Gastrocnemius medialis (tissue), 4 donors: ENCODE data around the gene GCHFR. TPM values are rescaled to one million over a fixed set of nuclear protein-coding genes. Genes with fewer than 3 reads are reported as not detected.
A peak's percentile ranks its signal among the peaks of the same experiment; 100 is the strongest.

Experiments used
- ATAC-seq, 2 donors: fragments of 150-250 bp; one replicate each; pipeline ENCODE4 v1.9.1; 2016
- DNase-seq, 2 donors: peaks; one replicate each; pipeline ENCODE4 v3.0.0-alpha.2; 2019
- H3K27ac ChIP-seq, 4 donors: fragments of 200-600 bp; sonication (generic); 1 replicate in 1 of 4; 2 replicates in 3 of 4; pipeline ENCODE4 v1.5.1; 2016 to 2018; ENCODE audit warnings: mild to moderate bottlenecking in 2 of 4, moderate library complexity in 1 of 4
- H3K27me3 ChIP-seq, 3 donors: fragments of 200-600 bp; sonication (generic) in 2 of 3; 1 replicate in 1 of 3; 2 replicates in 2 of 3; pipeline versions ENCODE4 v1.5.1 to v1.6.0; 2016 to 2019; ENCODE audit warnings: mild to moderate bottlenecking in 1 of 3, moderate library complexity in 1 of 3
- H3K36me3 ChIP-seq, 2 donors: fragments of 200-600 bp; sonication (generic) in 1 of 2; one replicate each; pipeline ENCODE4 v1.5.1; 2017 to 2018
- H3K4me1 ChIP-seq, 2 donors: fragments of 200-600 bp; sonication (generic) in 1 of 2; one replicate each; pipeline ENCODE4 v1.5.1; 2016 to 2017; ENCODE audit warnings: mild to moderate bottlenecking in 2 of 2
- H3K4me3 ChIP-seq, 4 donors: fragments of 200-600 bp; sonication (generic) in 3 of 4; 1 replicate in 1 of 4; 2 replicates in 3 of 4; pipeline ENCODE4 v1.5.1; 2016 to 2019; ENCODE audit warnings: mild to moderate bottlenecking in 2 of 4
- H3K9me3 ChIP-seq, 3 donors: fragments of 200-600 bp; sonication (generic) in 2 of 3; 1 replicate in 1 of 3; 2 replicates in 2 of 3; pipeline ENCODE4 v1.5.1; 2016 to 2019
- CTCF ChIP-seq, 5 experiments: fragments of 450-650 bp in 3 of 5; fragments of 200-600 bp in 2 of 5; sonication (generic) in 2 of 5; IDR thresholded peaks in 4 of 5; conservative IDR thresholded peaks in 1 of 5; 1 replicate in 4 of 5; 2 replicates in 1 of 5; pipeline ENCODE4 v1.5.1; 2016 to 2019; ENCODE audit warnings: antibody characterized with exemption in 5 of 5, mild to moderate bottlenecking in 3 of 5, moderate library complexity in 3 of 5
- POLR2A ChIP-seq, 2 donors: fragments of 450-650 bp; IDR thresholded peaks; one replicate each; pipeline ENCODE4 v1.6.1; 2017; ENCODE audit warnings: antibody characterized with exemption in 2 of 2, mild to moderate bottlenecking in 2 of 2, moderate library complexity in 2 of 2
- in situ Hi-C, 4 donors: fragments of 200-750 bp; cut with MboI; loops; one replicate each; pipeline versions ENCODE4 v1.15.0 to v1.8.0; 2017; ENCODE audit warnings: low sequenced_read_pairs in 4 of 4
- intact Hi-C: fragments of 100-400 bp; cut with DNase I; formaldehyde crosslinking; loops from one replicate; pipeline ENCODE4 v1.15.1; 2023; ENCODE audit warnings: low total_unique reads
- total RNA-seq, 4 donors: library from RNA; depleted of rRNA; stranded (reverse); fragments of >200 nt; gene quantifications; one replicate each; pipeline versions ENCODE4 v1.1.0 to v1.2.3, GENCODE V29; 2016

Gene GCHFR
- total RNA-seq, 4 donors from 2014 or later: 0.49 to 16.9 (median 14.4) TPM

GRCh38 chr15:40762919-40763800 is 708 bp upstream of the GCHFR start:
- Histone ChIP-seq H3K4me1 (peaks cover 21 to 28% of the 10 kb centered on the region in 2 donors), H3K9me3 (no peaks in the 10 kb centered on the region), H3K4me3 (peak overlapping the region; percentile 57 to 66 (median 62)), H3K36me3 (peaks cover 0 to 4% of the 10 kb centered on the region in 2 donors), H3K27me3 (no peaks in the 10 kb centered on the region), H3K27ac (peak overlapping the region; percentile 65 to 82 (median 74))
- DNase-seq (peak in 1 of 2 donors; percentile 40), ATAC-seq (peak; percentile 14 to 26)
- intact Hi-C loops: loop anchor here (5.0 to 10.0 kb wide), 2 partner anchors 44 to 352 kb away; partner anchors contain the start of genes DNAJC17, INO80 and ZFYVE19
- in situ Hi-C loops: no loop called here
- TF ChIP-seq CTCF (IDR thresholded peaks at IDR 0.05 in 4 of 5, conservative IDR thresholded peaks at IDR 0.05 in 1 of 5) (no peak), POLR2A (IDR thresholded peaks at IDR 0.05) (no peak)

DNA sequence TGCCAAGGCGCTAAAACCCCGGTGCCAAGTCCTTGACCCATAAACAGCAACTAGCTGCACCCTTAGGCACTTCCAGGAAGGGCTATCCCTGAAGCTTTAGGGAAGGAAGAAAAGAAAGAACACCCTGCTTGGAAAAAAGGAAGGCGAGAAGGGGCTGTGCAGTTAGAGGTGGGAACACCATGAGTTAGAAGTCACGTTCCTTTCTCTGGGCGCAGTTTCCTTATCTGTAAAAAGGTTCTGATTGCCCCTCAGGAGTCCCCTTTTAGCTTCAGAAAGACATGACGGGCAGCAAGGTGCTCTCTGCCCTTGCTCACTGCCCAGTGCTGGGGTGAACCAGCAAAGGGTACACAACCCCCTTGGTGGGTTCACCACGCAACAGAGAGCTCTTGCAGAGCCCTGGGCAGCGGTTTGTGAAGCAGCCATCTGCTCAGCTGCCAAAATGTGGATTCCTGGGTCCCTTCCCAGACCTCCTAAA is 798 bp downstream of the GCHFR start:
- in situ Hi-C loops (no loop called here), intact Hi-C loops (loop anchor here (5.0 to 10.0 kb wide), 2 partner anchors 43 to 350 kb away; partner anchors contain the start of genes DNAJC17, INO80 and ZFYVE19)
- Histone ChIP-seq H3K4me3 (peak overlapping the region; percentile 57 to 66 (median 62)), H3K36me3 (peaks cover 0 to 4% of the 10 kb centered on the region in 2 donors), H3K4me1 (peaks cover 21 to 28% of the 10 kb centered on the region in 2 donors), H3K27ac (peak overlapping the region; percentile 65 to 82 (median 74)), H3K9me3 (no peaks in the 10 kb centered on the region), H3K27me3 (no peaks in the 10 kb centered on the region)
- TF ChIP-seq POLR2A (IDR thresholded peaks at IDR 0.05): no peak
- TF ChIP-seq CTCF (IDR thresholded peaks at IDR 0.05 in 4 of 5, conservative IDR thresholded peaks at IDR 0.05 in 1 of 5): no peak
- DNase-seq (no peak), ATAC-seq (peak; percentile 6 to 18)

DNA sequence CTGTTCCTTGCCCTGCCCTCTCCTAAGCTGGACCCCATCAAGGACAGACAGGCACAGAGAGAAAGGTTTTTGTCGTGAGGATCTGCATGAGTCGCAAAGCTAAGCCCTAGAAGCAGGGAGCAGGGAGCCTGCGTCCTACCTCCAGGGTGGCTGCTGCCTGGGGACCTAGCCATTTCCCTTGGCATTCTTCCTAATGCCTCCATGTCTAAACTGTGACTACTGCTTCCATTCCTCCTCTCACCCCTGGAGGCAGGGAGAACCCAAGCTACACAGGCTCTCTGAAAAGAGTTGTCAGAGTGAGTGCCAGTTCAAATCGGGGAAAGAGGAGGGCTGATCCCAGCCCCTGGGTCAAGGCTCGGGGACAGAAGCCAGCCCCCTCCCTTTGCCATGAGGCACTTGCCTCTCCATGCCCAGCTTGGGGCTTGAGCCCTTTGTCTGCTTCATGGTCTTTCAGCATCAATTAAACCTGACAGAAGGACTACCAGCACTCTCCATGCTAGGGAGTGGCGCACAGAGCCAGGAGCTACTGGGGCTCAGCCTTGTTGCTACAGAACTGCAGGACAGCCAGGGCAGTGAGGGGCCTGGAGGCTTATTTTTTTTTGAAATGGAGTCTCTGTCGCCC is 2.4 kb downstream of the GCHFR start:
- Histone ChIP-seq H3K9me3 (no peaks in the 10 kb centered on the region), H3K36me3 (peaks cover 0 to 8% of the 10 kb centered on the region in 2 donors), H3K27me3 (no peaks in the 10 kb centered on the region), H3K4me1 (peaks cover 21 to 28% of the 10 kb centered on the region in 2 donors), H3K4me3 (no peak overlapping the region), H3K27ac (peak overlapping the region in 2 of 4 donors; percentile 81 to 82)
- no peak for ATAC-seq
- intact Hi-C loops: loop anchor here (10.0 kb wide), 1 partner anchor 348 kb away; the partner anchor contains the start of gene INO80
- DNase-seq: no peak
- in situ Hi-C loops: no loop called here
- TF ChIP-seq CTCF (IDR thresholded peaks at IDR 0.05 in 4 of 5, conservative IDR thresholded peaks at IDR 0.05 in 1 of 5): no peak
- TF ChIP-seq POLR2A (IDR thresholded peaks at IDR 0.05): no peak

GRCh38 chr15:40766906-40767837 is 3.3 kb downstream of the GCHFR start:
- Histone ChIP-seq H3K36me3 (peaks cover 0 to 12% of the 10 kb centered on the region in 2 donors), H3K9me3 (no peaks in the 10 kb centered on the region), H3K27ac (no peak overlapping the region), H3K27me3 (no peaks in the 10 kb centered on the region), H3K4me3 (no peak overlapping the region), H3K4me1 (peaks cover 21 to 28% of the 10 kb centered on the region in 2 donors)
- DNase-seq: no peak
- intact Hi-C loops (loop anchor here (10.0 kb wide), 1 partner anchor 348 kb away; the partner anchor contains the start of gene INO80), in situ Hi-C loops (no loop called here)
- no peak for ATAC-seq
- no peak for TF ChIP-seq POLR2A (IDR thresholded peaks at IDR 0.05)
- TF ChIP-seq CTCF (IDR thresholded peaks at IDR 0.05 in 4 of 5, conservative IDR thresholded peaks at IDR 0.05 in 1 of 5): no peak
